ENCODE data around the gene MSANTD3. TPM values are rescaled to one million over a fixed set of nuclear protein-coding genes. Genes with fewer than 3 reads are reported as not detected.

Gene MSANTD3
- total RNA-seq, 1 experiment from 2014 or later, result 52.9 TPM

DNA sequence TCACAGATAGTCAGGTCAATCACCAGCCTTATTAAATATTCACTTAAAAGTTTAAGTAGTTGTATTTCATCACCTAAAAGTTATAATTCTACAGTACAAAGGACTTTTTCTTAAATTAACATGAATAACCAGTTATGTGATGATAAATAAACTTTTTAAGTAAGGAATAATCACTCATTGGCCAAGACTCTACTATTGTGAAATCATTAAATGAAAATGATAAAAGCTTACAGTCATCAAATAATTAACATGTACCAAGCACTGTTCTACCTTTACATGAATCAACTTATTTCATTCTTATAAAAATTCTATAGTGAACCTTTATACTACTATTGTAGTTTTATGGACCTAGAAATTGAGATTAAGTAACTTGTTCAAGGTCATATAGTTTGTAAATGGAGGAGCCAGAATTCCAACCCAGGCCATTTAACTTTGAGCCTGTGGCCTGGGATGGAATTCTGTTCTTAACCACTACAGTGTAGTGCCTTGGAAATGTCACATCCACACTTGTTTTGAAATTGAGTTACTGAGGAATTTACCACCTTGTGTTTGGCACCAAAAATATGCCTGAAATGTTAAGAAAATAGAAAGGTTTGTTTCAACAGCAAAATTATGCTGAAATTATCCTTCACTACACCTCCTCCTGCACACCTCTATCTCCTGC lies 32.8 kb upstream of the MSANTD3 start:
- Histone ChIP-seq H3K36me3 (ENCODE audit: insufficient read depth, low read length, poor library complexity, severe bottlenecking) (no peaks in the 10 kb centered on the region), H3K9me3 (ENCODE audit: low read depth, low read length, poor library complexity, severe bottlenecking) (no peaks in the 10 kb centered on the region), H3K27me3 (replicated peaks; ENCODE audit: insufficient read depth, low read depth, low read length, poor library complexity) (no peaks in the 10 kb centered on the region), H3K4me3 (ENCODE audit: low read depth, low read length, poor library complexity, severe bottlenecking) (no peak overlapping the region), H3K27ac (ENCODE audit: low read depth, low read length, poor library complexity, severe bottlenecking) (no peak overlapping the region), H3K4me1 (ENCODE audit: insufficient read depth, low read length, poor library complexity, severe bottlenecking) (no peaks in the 10 kb centered on the region)
- POLR2A ChIA-PET (ENCODE audit: low non-redundant PET), result no interaction called here
- BruUV-seq (replicated peaks), result no TSS peak
- CTCF ChIA-PET, result no interaction called here
- intact Hi-C loops (cut with micrococcal nuclease; ENCODE audit: unreplicated experiment), result no loop called here
- TF ChIP-seq CTCF (conservative IDR thresholded peaks at IDR 0.05; ENCODE audit: low read depth, low read length) (no peak), EZH2 (IDR thresholded peaks at IDR 0.05; ENCODE audit: borderline replicate concordance, low read depth, low read length, poor library complexity, severe bottlenecking) (no peak)
- no peak for DNase-seq (ENCODE audit: low spot score)

- H3K27ac ChIP-seq (ENCODE audit: low read depth, low read length, poor library complexity, severe bottlenecking), result no peak overlapping the region
- DNase-seq (ENCODE audit: low spot score), result peak; percentile 10
- H3K27me3 ChIP-seq (replicated peaks; ENCODE audit: insufficient read depth, low read depth, low read length, poor library complexity), result no peaks in the 10 kb centered on the region
- no peak for TF ChIP-seq EZH2 (IDR thresholded peaks at IDR 0.05; ENCODE audit: borderline replicate concordance, low read depth, low read length, poor library complexity, severe bottlenecking)
- TF ChIP-seq CTCF (conservative IDR thresholded peaks at IDR 0.05; ENCODE audit: low read depth, low read length), result no peak
- no peak overlapping the region for H3K4me3 ChIP-seq (ENCODE audit: low read depth, low read length, poor library complexity, severe bottlenecking)
- intact Hi-C loops (cut with micrococcal nuclease; ENCODE audit: unreplicated experiment), result no loop called here
- H3K36me3 ChIP-seq (ENCODE audit: insufficient read depth, low read length, poor library complexity, severe bottlenecking), result no peaks in the 10 kb centered on the region
- H3K9me3 ChIP-seq (ENCODE audit: low read depth, low read length, poor library complexity, severe bottlenecking), result no peaks in the 10 kb centered on the region
- no peaks in the 10 kb centered on the region for H3K4me1 ChIP-seq (ENCODE audit: insufficient read depth, low read length, poor library complexity, severe bottlenecking)
- ChIA-PET CTCF (no interaction called here), POLR2A (ENCODE audit: low non-redundant PET) (no interaction called here)
- BruUV-seq (replicated peaks), result no TSS peak
These were observed 32.1 kb upstream of the MSANTD3 start for GRCh38 chr9:100394816-100395215.

DNA sequence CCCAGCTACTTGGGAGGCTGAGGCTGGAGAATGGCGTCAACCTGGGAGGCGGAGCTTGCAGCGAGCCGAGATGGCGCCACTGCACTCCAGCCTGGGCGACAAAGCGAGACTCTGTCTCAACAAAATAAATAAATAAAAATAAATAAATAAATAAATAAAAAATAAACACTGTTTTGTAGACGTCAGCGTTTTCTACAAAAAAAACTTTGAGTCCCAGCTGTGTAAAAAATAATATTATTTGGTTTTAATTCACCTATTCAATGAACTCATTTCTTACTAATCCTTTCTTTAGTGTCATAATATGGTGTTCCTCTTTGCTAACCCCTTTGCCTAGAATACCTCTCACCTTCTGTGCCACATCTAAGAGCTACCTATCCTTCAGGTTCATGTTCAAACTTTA lies 30.2 kb upstream of the MSANTD3 start:
- Histone ChIP-seq H3K27me3 (replicated peaks; ENCODE audit: insufficient read depth, low read depth, low read length, poor library complexity) (no peaks in the 10 kb centered on the region), H3K27ac (ENCODE audit: low read depth, low read length, poor library complexity, severe bottlenecking) (no peak overlapping the region), H3K36me3 (ENCODE audit: insufficient read depth, low read length, poor library complexity, severe bottlenecking) (no peaks in the 10 kb centered on the region), H3K4me3 (ENCODE audit: low read depth, low read length, poor library complexity, severe bottlenecking) (no peak overlapping the region), H3K9me3 (ENCODE audit: low read depth, low read length, poor library complexity, severe bottlenecking) (no peaks in the 10 kb centered on the region), H3K4me1 (ENCODE audit: insufficient read depth, low read length, poor library complexity, severe bottlenecking) (no peaks in the 10 kb centered on the region)
- CTCF ChIA-PET, result no interaction called here
- DNase-seq (ENCODE audit: low spot score), result no peak
- POLR2A ChIA-PET (ENCODE audit: low non-redundant PET), result no interaction called here
- TF ChIP-seq CTCF (conservative IDR thresholded peaks at IDR 0.05; ENCODE audit: low read depth, low read length), result no peak
- intact Hi-C loops (cut with micrococcal nuclease; ENCODE audit: unreplicated experiment), result no loop called here
- no TSS peak for BruUV-seq (replicated peaks)

Data from A673 (cell line).